AG04450 (cell line): ENCODE measurements around the gene CCDC137. TPM values are rescaled to one million over a fixed set of nuclear protein-coding genes. Genes with fewer than 3 reads are reported as not detected.

Source experiments
- CTCF ChIA-PET: fragments of 300-600, 350-600 bp; formaldehyde crosslinking; extraction: SDS; loops from one replicate; lab custom pipeline; 2022; ENCODE audit warnings: antibody characterized with exemption, inconsistent platforms; lab: Charles Lee
- POLR2A ChIA-PET: fragments of 350-600 bp; formaldehyde crosslinking; extraction: SDS; loops from one replicate; lab custom pipeline; 2021; ENCODE audit warnings: antibody characterized with exemption, inconsistent platforms; lab: Yijun Ruan, JAX
- DNase-seq: peaks from one replicate; pipeline ENCODE4 v3.0.0-alpha.2; 2011; ENCODE audit warnings: low read depth, low spot score
- H3K27ac ChIP-seq: one replicate; pipeline ENCODE4 v1.5.1; 2012; ENCODE audit warnings: low read depth, low read length, control low read depth
- H3K27me3 ChIP-seq: one replicate; pipeline ENCODE4 v1.6.0; 2012; ENCODE audit warnings: low read length; ENCODE audit not compliant: control insufficient read depth, insufficient read depth
- H3K4me3 ChIP-seq: 2 replicates; pipeline ENCODE4 v1.5.1; 2011; ENCODE audit warnings: mild to moderate bottlenecking, low read depth, low read length, control low read depth
- H3K9me3 ChIP-seq: 2 replicates; pipeline ENCODE4 v1.5.1; 2012; ENCODE audit warnings: low read length; ENCODE audit not compliant: control insufficient read depth, insufficient read depth
- CTCF ChIP-seq: IDR thresholded peaks from 2 replicates; pipeline ENCODE4 v1.5.1; 2011; ENCODE audit warnings: low read depth, low read length, control low read depth, inconsistent platforms
- polyA plus RNA-seq: library from polyadenylated mRNA; depleted of rRNA; stranded (reverse); fragments of >200 nt; gene quantifications from 2 replicates; pipeline ENCODE4 v1.2.3, GENCODE V29; 2011

Gene CCDC137
- polyA plus RNA-seq, 1 experiment: 10.7 TPM

- TF ChIP-seq CTCF: no peak
- CTCF ChIA-PET: no interaction called here
Measured at GRCh38 chr17:81638683-81639082, 27.9 kb upstream of the CCDC137 start.

GRCh38 chr17:81640011-81640410, 26.5 kb upstream of the CCDC137 start:
- ChIA-PET CTCF (no interaction called here), POLR2A (no interaction called here)
- Histone ChIP-seq H3K9me3 (no peaks in the 10 kb centered on the region), H3K27me3 (no peaks in the 10 kb centered on the region), H3K27ac (no peak overlapping the region), H3K4me3 (no peak overlapping the region)
- TF ChIP-seq CTCF: no peak
- no peak for DNase-seq

More at GRCh38 chr17:81638683-81639082, 27.9 kb upstream of the CCDC137 start:
- Histone ChIP-seq H3K4me3 (no peak overlapping the region), H3K27ac (no peak overlapping the region), H3K27me3 (no peaks in the 10 kb centered on the region), H3K9me3 (no peaks in the 10 kb centered on the region)
- DNase-seq: no peak
- POLR2A ChIA-PET: interaction anchor here (0.7 kb wide), 2 partner anchors 28 to 175 kb away, joined by 3 to 4 read pairs; partner anchors contain the start of genes CCDC137 and OXLD1

- Histone ChIP-seq H3K9me3 (no peaks in the 10 kb centered on the region), H3K4me3 (peak overlapping the region; percentile 20; the same call in 1 of the 2 replicates), H3K27ac (peak overlapping the region; percentile 78), H3K27me3 (no peaks in the 10 kb centered on the region)
- CTCF ChIA-PET: no interaction called here
- DNase-seq: peak; percentile 29
- POLR2A ChIA-PET: interaction anchor here (0.6 to 1.1 kb wide), 2 partner anchors 24 to 38 kb away, joined by 3 to 5 read pairs; no protein-coding TSS in a partner anchor
- TF ChIP-seq CTCF: no peak
Measured at GRCh38 chr17:81641825-81642489, 24.6 kb upstream of the CCDC137 start.

GRCh38 chr17:81644496-81644895, 22.0 kb upstream of the CCDC137 start:
- no peak for DNase-seq
- Histone ChIP-seq H3K4me3 (no peak overlapping the region), H3K27ac (no peak overlapping the region), H3K27me3 (peaks cover 10% of the 10 kb centered on the region), H3K9me3 (peaks cover 12% of the 10 kb centered on the region)
- CTCF ChIA-PET: no interaction called here
- TF ChIP-seq CTCF: no peak
- POLR2A ChIA-PET: no interaction called here
